GM23338 (cell line): Measurements from ENCODE around the gene LAMA4. TPM values are rescaled to one million over a fixed set of nuclear protein-coding genes. Genes with fewer than 3 reads are reported as not detected.

Source experiments
- ATAC-seq: fragments of 200-7000 bp; cut with Tn5 transposase; 3 replicates; pipeline ENCODE4 v1.9.1; 2020
- DNase-seq: peaks from one replicate; pipeline ENCODE4 v3.0.0-alpha.2; 2015; ENCODE audit warnings: low spot score
- H2AFZ ChIP-seq: fragments of 200-600 bp; sonication (generic); 2 replicates; pipeline ENCODE4 v1.8.0; 2016; ENCODE audit warnings: antibody characterized with exemption, mild to moderate bottlenecking, moderate library complexity
- H3F3A ChIP-seq: fragments of 200-600 bp; sonication (generic); replicated peaks from 2 replicates; pipeline ENCODE4 v1.8.0; 2017; ENCODE audit warnings: antibody characterized with exemption, mixed run types, low read depth
- H3K27ac ChIP-seq: fragments of 200-600 bp; sonication (generic); 2 replicates; pipeline ENCODE4 v1.6.1; 2016; ENCODE audit warnings: low read depth
- H3K27me3 ChIP-seq: fragments of 200-600 bp; sonication (generic); 2 replicates; pipeline ENCODE4 v1.8.0; 2016; ENCODE audit warnings: mild to moderate bottlenecking, mixed run types, moderate library complexity; ENCODE audit not compliant: insufficient read depth
- H3K36me3 ChIP-seq: fragments of 200-600 bp; sonication (generic); 2 replicates; pipeline ENCODE4 v1.8.0; 2016; ENCODE audit warnings: mild to moderate bottlenecking; ENCODE audit not compliant: insufficient read depth
- H3K4me1 ChIP-seq: fragments of 200-600 bp; sonication (generic); 2 replicates; pipeline ENCODE4 v1.8.0; 2016; ENCODE audit warnings: mild to moderate bottlenecking, moderate library complexity; ENCODE audit not compliant: insufficient read depth
- H3K4me2 ChIP-seq: fragments of 200-600 bp; sonication (generic); 2 replicates; pipeline ENCODE4 v1.7.1; 2017; ENCODE audit warnings: mixed run types
- H3K4me3 ChIP-seq: fragments of 200-600 bp; sonication (generic); 2 replicates; pipeline ENCODE4 v1.6.1; 2016; ENCODE audit warnings: mixed run types
- H3K79me2 ChIP-seq: fragments of 200-600 bp; sonication (generic); replicated peaks from 2 replicates; pipeline ENCODE4 v1.8.0; 2017; ENCODE audit warnings: mild to moderate bottlenecking; ENCODE audit not compliant: insufficient read depth
- H3K9me2 ChIP-seq: fragments of 200-600 bp; sonication (generic); 2 replicates; pipeline ENCODE4 v1.8.0; 2017; ENCODE audit not compliant: insufficient read depth
- H4K20me1 ChIP-seq: fragments of 200-600 bp; sonication (generic); replicated peaks from 2 replicates; pipeline ENCODE4 v1.8.0; 2017; ENCODE audit warnings: mild to moderate bottlenecking; ENCODE audit not compliant: insufficient read depth
- H3K27ac Mint-ChIP-seq: 2 replicates; pipeline ENCODE4 v1.8.0; 2020; ENCODE audit warnings: inconsistent platforms, mild to moderate bottlenecking, moderate library complexity, mixed read lengths
- H3K27me3 Mint-ChIP-seq: 3 replicates; pipeline ENCODE4 v1.8.0; 2022; ENCODE audit warnings: low read depth, mild to moderate bottlenecking, moderate library complexity, mixed read lengths, inconsistent platforms; ENCODE audit not compliant: insufficient read depth, poor library complexity
- H3K36me3 Mint-ChIP-seq: 3 replicates; pipeline ENCODE4 v1.8.0; 2021; ENCODE audit warnings: low read depth, mild to moderate bottlenecking, inconsistent platforms, moderate library complexity, mixed read lengths
- H3K4me1 Mint-ChIP-seq: 3 replicates; pipeline ENCODE4 v1.8.0; 2020; ENCODE audit warnings: mild to moderate bottlenecking, inconsistent platforms, mixed read lengths
- H3K4me3 Mint-ChIP-seq: 3 replicates; pipeline ENCODE4 v1.8.0; 2021; ENCODE audit warnings: moderate library complexity, mild to moderate bottlenecking, inconsistent platforms, mixed read lengths
- H3K9me3 Mint-ChIP-seq: 3 replicates; pipeline ENCODE4 v1.8.0; 2020; ENCODE audit warnings: moderate library complexity, mild to moderate bottlenecking, inconsistent platforms, mixed read lengths
- CTCF ChIP-seq, 2 experiments: fragments of 200-600 bp in 1 of 2; sonication (generic) in 1 of 2; conservative IDR thresholded peaks; 2 replicates each; pipeline versions ENCODE4 v1.5.1 to v1.6.1; 2016 to 2017; ENCODE audit warnings: antibody characterized with exemption in 2 of 2, low read depth in 2 of 2, mild to moderate bottlenecking in 2 of 2, moderate library complexity in 1 of 2
- ETS1 ChIP-seq: IDR thresholded peaks from 2 replicates; pipeline ENCODE4 v1.6.1; 2016; ENCODE audit warnings: antibody characterized with exemption
- EZH2 ChIP-seq: fragments of 200-600 bp; sonication (generic); IDR thresholded peaks from one replicate; pipeline ENCODE4 v1.8.0; 2017; ENCODE audit warnings: antibody characterized with exemption, mild to moderate bottlenecking, low read depth; ENCODE audit not compliant: unreplicated experiment
- STAT1 ChIP-seq: IDR thresholded peaks from one replicate; pipeline ENCODE4 v1.6.1; 2016; ENCODE audit warnings: antibody characterized with exemption; ENCODE audit not compliant: unreplicated experiment
- ZNF462 ChIP-seq: fragments of 250-450 bp; sonication (Bioruptor Pico); IDR thresholded peaks from 2 replicates; pipeline ENCODE4 v1.5.0; 2020; ENCODE audit warnings: mild to moderate bottlenecking, moderate library complexity
- polyA plus RNA-seq: library from polyadenylated mRNA; unstranded; fragments of >200 nt; fragmentation: Nextera tagmentation; extraction: Ambion mirVana; gene quantifications from 2 replicates; pipeline ENCODE4 v1.2.1, GENCODE V29; 2016
- total RNA-seq: library from RNA; depleted of rRNA; stranded (reverse); fragments of >200 nt; shearing (Covaris generic); gene quantifications from 2 replicates; pipeline ENCODE4 v1.2.3, GENCODE V29; 2014

Gene LAMA4
- total and polyA plus RNA-seq, 2 experiments from 2014 or later: 1.7 to 2.8 TPM

- TF ChIP-seq ZNF462 (CRISPR knock-in tag): no peak
- TF ChIP-seq STAT1: no peak
Measured at GRCh38 chr6:112184951-112185350, 69.4 kb downstream of the LAMA4 start (continued).

- H3K27me3 Mint-ChIP-seq: no peaks in the 10 kb centered on the region
- H3K9me3 Mint-ChIP-seq: no peaks in the 10 kb centered on the region
- no peaks in the 10 kb centered on the region for H3K79me2 ChIP-seq
- ATAC-seq (no peak), DNase-seq (no peak)
- H3K4me2 ChIP-seq: no peak overlapping the region
- no peaks in the 10 kb centered on the region; the same call in 2 of the 3 replicates for H3K4me1 Mint-ChIP-seq
- H3K27ac Mint-ChIP-seq: no peak overlapping the region
- no peaks in the 10 kb centered on the region for H3K36me3 Mint-ChIP-seq
- H3K27me3 ChIP-seq: no peaks in the 10 kb centered on the region
- H3F3A ChIP-seq: no peaks in the 10 kb centered on the region
- H3K36me3 ChIP-seq: no peaks in the 10 kb centered on the region
- H3K4me3 Mint-ChIP-seq: no peak overlapping the region
- no peak overlapping the region for H3K4me3 ChIP-seq
- H2AFZ ChIP-seq: no peak overlapping the region
- no peaks in the 10 kb centered on the region for H3K4me1 ChIP-seq
- H3K27ac ChIP-seq: no peak overlapping the region
- no peaks in the 10 kb centered on the region for H4K20me1 ChIP-seq
- H3K9me2 ChIP-seq: no peaks in the 10 kb centered on the region
- TF ChIP-seq CTCF (conservative IDR thresholded peaks at IDR 0.05; ENCODE audit: low read depth in 2 of 2): no peak
- no peak for TF ChIP-seq EZH2
- TF ChIP-seq ETS1: no peak
- TF ChIP-seq ZNF462 (CRISPR knock-in tag): no peak
Measured at GRCh38 chr6:112183271-112183671, 71.1 kb downstream of the LAMA4 start.
